T47D (cell line): ENCODE measurements around the gene FPGS.
A peak's percentile ranks its signal among the peaks of the same experiment; 100 is the strongest.

ENCODE experiments used
- DNase-seq, 2 experiments: peaks; one replicate each; pipeline versions ENCODE4 v3.0.0 to v3.0.0-alpha.2; 2011 to 2012; ENCODE audit warnings: low read depth in 1 of 2, low spot score in 1 of 2
- JUND ChIP-seq: IDR thresholded peaks from 2 replicates; pipeline ENCODE4 v1.6.1; 2012; ENCODE audit warnings: low read depth
- in situ Hi-C: cut with HindIII; loops from 2 replicates; pipeline ENCODE4 v1.10.0; 2016; ENCODE audit warnings: low sequenced_read_pairs, low pct_unique_long_range_greater_than_20kb

FPGS gene

DNA sequence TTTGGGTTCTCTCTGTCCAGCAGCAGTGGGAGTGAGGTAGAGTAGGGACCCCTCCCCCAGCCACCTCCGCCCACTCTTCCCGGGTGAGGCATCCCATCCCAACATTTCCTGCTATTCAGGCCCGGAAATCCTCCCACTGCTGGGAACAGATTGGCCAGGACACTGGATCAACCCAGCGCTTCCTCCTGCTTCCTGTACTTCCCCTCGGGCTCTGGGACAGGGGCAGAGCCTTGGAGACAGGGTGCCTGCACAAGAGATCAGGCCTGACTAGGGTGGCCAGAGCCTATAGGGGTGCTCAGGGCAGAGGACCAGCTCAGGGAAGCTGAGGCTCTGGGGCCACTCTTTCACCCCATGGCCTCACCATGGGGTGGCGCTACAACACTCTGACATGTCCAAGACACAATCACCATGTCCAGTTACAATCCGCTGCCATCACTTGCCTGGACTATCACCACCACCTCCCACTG is 38.7 kb upstream of the FPGS start:
- in situ Hi-C loops = no loop called here
- TF ChIP-seq JUND = no peak
- DNase-seq = peak in 1 of 2 experiments; percentile 58

DNA sequence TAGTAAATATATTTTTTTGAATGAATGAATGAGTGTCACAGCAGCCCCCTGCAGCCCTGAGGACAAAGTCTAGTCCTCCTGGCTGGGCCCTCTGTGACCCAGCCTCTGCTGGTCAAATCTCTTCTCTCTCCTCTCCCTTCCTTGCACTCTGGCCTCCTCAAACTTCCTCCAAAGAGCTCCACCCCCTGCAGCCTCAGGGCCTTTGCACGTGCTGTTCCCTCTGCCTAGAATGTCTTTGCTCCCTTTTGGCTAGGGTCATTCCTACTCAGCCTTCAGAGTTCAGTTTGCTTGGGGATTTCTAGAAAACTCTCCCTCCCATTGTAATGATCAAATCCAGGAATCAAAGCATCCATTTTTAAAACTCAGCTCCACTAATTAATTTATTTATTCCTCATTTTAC is 37.3 kb upstream of the FPGS start:
- no peak for TF ChIP-seq JUND
- in situ Hi-C loops = no loop called here

DNA sequence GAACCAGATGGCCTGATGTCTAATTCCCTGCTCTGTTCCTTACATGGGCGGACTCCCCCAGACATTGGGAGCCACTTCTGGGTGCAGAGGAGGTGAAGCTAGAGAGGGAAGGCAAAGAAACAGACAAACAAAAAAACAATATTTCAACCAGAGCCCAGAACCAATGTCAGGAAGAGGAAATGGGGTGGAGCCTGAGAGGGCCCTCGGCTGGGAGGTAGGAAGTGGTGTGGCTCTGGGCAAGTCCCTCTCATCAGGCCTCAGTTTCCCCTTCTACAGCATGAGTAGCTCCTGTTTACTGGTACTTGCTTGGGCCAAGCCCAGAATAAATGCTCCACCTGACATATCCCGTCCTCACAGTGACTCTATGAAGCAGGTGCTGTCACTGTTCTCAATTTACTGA is 35.3 kb upstream of the FPGS start:
- in situ Hi-C loops = no loop called here
- no peak for DNase-seq
- TF ChIP-seq JUND = no peak

More for the DNA sequence above, 37.3 kb upstream of the FPGS start:
- no peak for DNase-seq

DNA sequence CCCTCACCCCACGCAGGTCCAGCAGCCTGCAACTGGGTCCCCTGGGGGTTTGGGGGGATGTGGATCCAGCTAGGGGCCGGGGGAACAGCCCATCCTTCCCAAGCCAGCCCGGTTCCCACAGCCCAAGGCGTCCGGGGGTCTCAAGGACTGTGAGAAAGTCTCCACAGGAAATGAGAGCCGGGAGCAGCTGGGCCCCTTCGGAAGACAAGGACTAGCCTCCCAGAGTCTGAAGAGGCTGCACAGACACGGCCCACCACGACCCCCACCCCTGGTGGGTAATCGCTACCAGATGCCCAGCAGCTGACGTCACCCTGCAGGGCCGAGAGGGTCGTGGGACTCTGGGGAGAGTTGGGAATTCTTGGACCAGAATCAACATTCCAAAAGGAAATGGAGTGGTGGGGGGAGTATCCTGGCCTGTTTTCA is 34.8 kb upstream of the FPGS start:
- in situ Hi-C loops = no loop called here
- no peak for DNase-seq
- no peak for TF ChIP-seq JUND

DNA sequence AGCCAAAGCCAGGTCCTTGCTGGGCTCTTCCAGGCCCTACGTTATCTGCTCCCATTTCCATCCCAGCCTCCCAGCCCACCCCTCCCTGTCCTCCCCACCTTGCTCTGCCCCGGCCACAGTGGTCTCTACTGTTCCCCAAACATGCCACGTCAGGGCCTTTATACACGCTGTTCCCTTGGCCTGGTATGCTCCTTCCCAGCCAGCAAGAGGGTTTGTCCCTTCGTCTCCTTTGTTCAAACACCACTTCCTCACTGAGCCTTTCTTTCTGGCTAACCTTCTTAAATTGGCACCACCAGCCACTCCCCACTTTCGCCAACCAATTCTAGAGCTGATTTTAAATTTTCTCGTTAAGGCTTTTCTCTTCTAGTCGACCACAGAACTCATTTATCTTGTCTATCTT is 34.0 kb upstream of the FPGS start:
- in situ Hi-C loops = no loop called here
- no peak for DNase-seq
- TF ChIP-seq JUND = no peak

DNA sequence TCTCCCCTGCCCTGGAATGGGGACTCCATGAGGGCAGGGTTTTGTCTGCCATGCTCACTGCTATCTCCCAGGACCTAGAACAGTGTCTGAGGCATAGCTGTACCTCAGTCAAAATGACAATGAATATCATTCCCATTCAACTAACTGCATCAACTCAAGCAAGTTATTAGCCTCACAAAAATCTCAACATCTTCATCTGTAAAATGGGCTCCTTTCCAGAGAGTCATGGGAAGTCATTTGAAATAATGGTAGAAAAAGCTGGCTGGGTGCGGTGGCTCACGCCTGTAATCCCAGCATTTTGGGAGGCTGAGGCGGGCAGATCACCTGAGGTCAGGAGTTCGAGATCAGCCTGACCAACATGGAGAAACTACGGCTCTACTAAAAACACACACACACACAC is 33.6 kb upstream of the FPGS start:
- no peak for DNase-seq
- in situ Hi-C loops = no loop called here
- TF ChIP-seq JUND = no peak

DNA sequence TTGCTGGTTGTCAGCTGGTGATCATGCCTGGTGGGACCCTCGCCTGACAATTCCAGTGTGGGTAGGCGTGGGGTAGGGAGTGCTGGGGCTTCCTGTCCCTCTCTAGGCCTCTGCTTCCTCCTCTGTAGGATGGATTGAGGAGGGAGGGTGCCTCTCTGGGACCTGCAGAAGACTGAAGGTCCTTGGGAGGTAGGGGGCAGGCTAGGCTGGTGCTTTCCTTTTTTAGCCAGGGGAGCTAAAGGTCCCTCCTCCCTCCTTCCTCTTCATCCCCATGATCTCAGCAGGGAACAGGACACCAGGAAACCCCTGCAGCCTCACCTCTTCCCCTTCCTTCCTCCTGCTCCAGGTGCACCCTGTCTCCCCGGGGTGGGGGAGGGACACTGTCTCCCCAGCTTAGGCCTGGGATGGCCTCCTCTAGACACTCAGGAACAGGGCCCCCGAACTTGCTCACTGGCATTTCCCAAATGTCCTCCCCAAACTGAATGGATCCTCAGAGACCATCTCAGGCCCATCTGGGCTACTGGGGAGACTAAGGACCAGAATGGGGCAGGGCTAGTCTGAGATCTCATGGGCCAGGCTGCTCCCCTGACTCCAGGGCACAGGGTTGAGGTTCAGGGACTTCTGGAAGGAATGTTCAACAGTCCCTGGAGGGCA is 32.6 kb upstream of the FPGS start:
- no peak for DNase-seq
- no peak for TF ChIP-seq JUND
- in situ Hi-C loops = no loop called here

DNA sequence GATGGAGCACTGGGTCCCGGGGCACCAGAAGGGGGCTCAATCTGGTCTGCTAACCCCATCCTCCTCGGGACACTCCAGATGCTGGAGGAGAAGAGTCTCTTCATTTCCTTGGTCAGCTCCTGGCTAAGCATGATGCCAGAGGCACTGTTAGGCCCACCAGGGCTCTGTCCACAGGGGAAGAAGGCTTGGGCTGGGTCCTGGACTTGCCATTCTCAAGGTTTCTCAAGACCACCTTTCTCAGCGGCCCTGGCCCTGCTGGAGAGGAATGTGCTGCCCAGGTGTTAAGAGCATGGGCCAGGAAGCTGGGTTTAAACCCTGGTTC is 32.1 kb upstream of the FPGS start:
- no peak for TF ChIP-seq JUND
- in situ Hi-C loops = no loop called here
- DNase-seq = no peak

DNA sequence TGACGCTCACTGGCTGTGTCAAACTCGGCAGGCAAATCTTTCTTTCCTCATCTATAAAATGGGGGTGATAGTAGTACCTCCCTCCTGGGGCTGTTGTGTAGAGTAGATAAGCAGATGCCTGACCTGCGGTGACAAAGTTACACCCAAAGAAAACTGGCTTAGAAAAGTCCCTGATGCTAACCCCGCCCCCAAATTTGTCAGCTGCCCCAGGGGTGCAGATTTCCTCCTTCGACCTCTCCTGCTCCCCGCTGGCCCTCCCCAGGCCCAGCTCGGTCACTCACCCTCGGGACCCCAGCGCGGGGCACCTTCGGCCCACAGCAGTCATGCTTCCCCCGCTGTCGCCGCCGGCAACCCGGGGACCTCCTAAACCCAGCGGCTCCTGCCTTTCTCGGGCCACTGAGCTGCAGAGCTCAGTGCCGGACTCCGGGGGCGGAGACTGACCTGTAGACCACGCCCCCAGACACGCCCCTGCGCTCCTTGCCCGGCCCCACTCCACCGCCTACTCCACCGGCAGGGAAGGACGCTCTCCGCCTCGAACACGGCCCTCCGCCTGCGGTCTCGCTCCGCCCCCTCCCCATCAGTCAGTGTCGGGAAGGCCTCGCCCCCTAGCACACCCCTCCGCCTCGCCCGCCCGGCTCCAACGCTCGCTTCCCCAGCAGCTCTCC is 31.6 kb upstream of the FPGS start:
- DNase-seq = peak; percentile 93 to 99
- in situ Hi-C loops = no loop called here
- TF ChIP-seq JUND = no peak

DNA sequence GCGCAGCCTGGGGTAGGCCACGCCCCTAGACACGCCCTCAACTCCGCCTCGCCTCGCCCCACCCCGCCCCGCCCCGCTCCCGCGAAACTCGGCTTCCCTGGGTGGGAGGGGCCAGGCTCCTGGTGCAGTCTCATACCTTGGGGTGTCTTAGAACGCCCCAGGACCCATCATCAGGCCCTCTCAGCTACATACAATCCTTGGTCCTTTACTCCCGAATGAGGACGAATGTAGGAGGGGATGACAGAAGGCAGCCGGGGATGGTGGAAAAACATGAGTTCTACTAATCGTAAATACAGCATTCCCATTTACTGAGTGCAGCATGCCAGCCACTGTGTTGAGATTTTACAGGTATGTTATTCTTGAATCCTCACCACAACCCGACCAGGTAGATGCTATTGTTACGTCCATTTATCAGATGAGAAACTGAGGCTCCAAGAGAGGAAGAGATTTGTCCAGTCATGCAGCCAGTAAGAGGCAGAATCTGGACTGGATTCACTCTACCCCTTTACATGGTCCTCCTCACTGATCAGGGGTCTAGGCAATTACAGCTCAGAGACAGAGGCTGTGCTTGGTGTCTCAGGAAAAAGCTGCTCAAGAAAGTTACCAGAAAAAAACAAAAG is 31.0 kb upstream of the FPGS start:
- TF ChIP-seq JUND = no peak
- no peak for DNase-seq
- in situ Hi-C loops = no loop called here

DNA sequence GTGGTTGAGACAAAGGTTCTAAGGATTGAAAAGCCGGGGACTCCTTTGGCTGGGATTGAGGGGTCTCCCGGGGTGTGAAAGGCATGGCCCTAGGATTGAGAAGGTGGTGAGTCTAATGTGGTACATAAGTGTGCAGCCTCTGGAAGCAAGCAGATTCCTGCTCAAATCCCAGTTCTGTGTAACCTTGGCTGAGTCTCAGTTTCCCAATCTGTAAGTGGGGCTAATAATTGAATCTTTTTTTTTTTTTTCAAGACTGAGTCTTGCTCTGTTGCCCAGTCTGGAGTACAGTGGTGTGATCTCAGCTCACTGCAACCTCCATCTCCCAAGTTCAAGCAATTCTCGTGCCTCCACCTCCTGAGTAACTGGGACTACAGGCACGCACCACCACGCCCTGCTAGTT is 30.1 kb upstream of the FPGS start:
- no peak for DNase-seq
- in situ Hi-C loops = no loop called here
- TF ChIP-seq JUND = no peak

DNA sequence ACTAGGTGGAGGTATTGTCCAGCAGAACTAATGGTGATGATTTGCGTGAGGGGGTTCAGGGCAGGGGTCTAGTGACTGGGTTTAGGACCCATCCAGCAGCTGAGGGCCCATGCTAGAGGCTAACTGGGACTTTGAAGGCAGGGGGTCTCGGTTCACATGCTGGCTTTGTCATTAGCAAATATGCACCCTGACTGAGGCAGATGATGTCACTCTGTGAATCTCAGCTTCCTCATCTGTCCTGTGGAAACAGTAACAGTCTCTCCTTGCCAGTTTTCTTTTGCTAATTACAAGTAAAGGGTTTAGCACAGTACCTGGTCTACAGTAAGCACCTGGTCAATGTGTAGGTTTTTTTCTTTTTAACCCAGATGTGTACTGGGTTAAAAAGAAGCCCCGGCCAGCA is 29.4 kb upstream of the FPGS start:
- DNase-seq = no peak
- no peak for TF ChIP-seq JUND
- in situ Hi-C loops = no loop called here

DNA sequence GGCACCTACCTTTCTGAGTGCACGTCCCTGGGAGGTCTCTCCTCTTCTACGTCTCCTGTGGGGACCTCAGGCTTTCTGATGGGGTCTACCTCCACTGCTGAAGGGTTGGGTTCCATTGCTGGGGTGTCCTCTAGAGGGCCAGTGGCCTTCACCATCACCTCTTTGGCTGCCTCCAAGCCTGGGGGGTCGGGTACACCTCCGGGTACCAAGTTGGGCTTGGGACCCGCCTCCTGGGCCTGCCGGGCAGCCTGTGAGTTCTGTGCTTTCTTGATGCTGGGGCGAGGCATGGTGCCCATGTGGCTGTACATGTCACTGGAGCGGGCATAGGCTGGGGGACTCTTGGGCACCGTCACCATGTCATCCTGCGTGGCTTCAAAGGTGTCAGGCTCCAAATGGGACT is 28.7 kb upstream of the FPGS start:
- in situ Hi-C loops = no loop called here
- TF ChIP-seq JUND = no peak
- DNase-seq = no peak
